Suprapubic skin (tissue), 3 donors: ENCODE measurements around the gene PRRT3.

Experiments used
- CTCF ChIP-seq, 2 donors: fragments of 200-600 bp in 1 of 2; fragments of 450-650 bp in 1 of 2; sonication (generic) in 1 of 2; IDR thresholded peaks; one replicate each; pipeline ENCODE4 v1.5.1; 2016 to 2019; ENCODE audit warnings: antibody characterized with exemption in 2 of 2, mild to moderate bottlenecking in 1 of 2, moderate library complexity in 1 of 2
- EP300 ChIP-seq: sonication (generic); formaldehyde crosslinking; IDR thresholded peaks from one replicate; pipeline ENCODE4 v1.6.1; 2017; ENCODE audit warnings: antibody characterized with exemption

DNA sequence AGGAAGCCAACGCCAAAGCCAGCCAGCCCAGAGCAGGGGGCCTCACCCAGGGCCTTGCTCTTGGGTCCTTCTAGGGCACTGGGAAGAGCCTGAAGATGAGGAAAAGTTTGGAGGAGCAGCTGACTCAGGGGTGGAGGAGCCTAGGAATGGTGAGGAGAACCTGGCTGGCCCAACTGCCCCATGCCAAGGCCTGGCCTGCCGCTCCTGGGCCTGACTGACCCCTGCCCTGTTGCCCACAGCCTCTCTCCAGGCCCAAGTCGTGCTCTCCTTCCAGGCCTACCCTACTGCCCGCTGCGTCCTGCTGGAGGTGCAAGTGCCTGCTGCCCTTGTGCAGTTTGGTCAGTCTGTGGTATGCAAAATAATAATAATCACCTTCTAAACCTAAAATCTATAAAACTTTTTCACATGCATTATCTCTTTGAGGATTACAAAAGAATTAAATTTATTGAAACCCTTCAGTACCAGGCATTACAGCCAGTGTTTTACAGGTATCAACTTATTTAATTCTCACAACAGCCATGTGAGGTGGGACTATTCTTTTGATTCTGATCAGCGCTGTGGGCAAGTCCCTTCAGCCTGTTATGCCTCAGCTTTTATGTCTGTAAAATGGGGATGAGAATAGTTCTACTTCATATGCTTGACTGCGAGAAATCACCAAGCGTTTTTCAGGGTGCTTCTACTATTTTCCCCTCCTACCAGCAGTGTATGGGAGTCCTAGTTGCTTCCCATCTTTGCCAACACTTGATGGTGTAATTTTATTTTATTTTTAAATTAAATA, 33.8 kb downstream of the PRRT3 start:
- TF ChIP-seq EP300 (no peak), CTCF (IDR thresholded peaks at IDR 0.05) (no peak)
